HG03159 (cell line): ENCODE measurements around the gene OTUD7B.
"Not testable (repeated sequence)": the region's sequence is repeated elsewhere in the genome, so short reads cannot be mapped to it uniquely, and the experiment has no call there.

Experiments
- ATAC-seq: cut with Tn5 transposase; IDR thresholded peaks from one replicate; pipeline ENCODE4 v1.9.1; 2021; ENCODE audit warnings: mild to moderate bottlenecking, moderate library complexity; ENCODE audit not compliant: unreplicated experiment

The OTUD7B gene

GRCh38 chr1:150010393-150011115 is at the start of gene OTUD7B:
Gene OTUD7B (minus strand): TSS chr1:150010726. CDS start chr1:149977510, 33,216 bp downstream.
- ATAC-seq, result peak; percentile 79

GRCh38 chr1:150060260-150060659 is 49.7 kb upstream of the OTUD7B start:
- ATAC-seq, result no peak

- ATAC-seq, result no peak
These were observed 45.9 kb upstream of the OTUD7B start for GRCh38 chr1:150056407-150056806.

GRCh38 chr1:150055507-150055906 is 45.0 kb upstream of the OTUD7B start:
- not testable (repeated sequence) for ATAC-seq

- no peak for ATAC-seq
These were observed 43.4 kb upstream of the OTUD7B start for GRCh38 chr1:150053926-150054325.

GRCh38 chr1:150051905-150052412 is 41.4 kb upstream of the OTUD7B start:
- not testable (repeated sequence) for ATAC-seq

GRCh38 chr1:150051089-150051373 is 40.5 kb upstream of the OTUD7B start:
- no peak for ATAC-seq

- ATAC-seq, result no peak
These were observed 39.4 kb upstream of the OTUD7B start for GRCh38 chr1:150049926-150050325.

GRCh38 chr1:150034336-150034735 is 23.8 kb upstream of the OTUD7B start:
- no peak for ATAC-seq

GRCh38 chr1:150028322-150028721 is 17.8 kb upstream of the OTUD7B start:
- ATAC-seq, result no peak

GRCh38 chr1:150024156-150024555 is 13.6 kb upstream of the OTUD7B start:
- no peak for ATAC-seq

GRCh38 chr1:150022357-150022756 is 11.8 kb upstream of the OTUD7B start:
- ATAC-seq, result no peak

GRCh38 chr1:150021191-150021694 is 10.7 kb upstream of the OTUD7B start:
- no peak for ATAC-seq

GRCh38 chr1:150020711-150021110 is 10.2 kb upstream of the OTUD7B start:
- ATAC-seq, result no peak

- no peak for ATAC-seq
These were observed 7.6 kb upstream of the OTUD7B start for GRCh38 chr1:150018165-150018564.

- no peak for ATAC-seq
These were observed 6.8 kb upstream of the OTUD7B start for GRCh38 chr1:150017206-150017750.

- ATAC-seq, result no peak
These were observed 5.2 kb upstream of the OTUD7B start for GRCh38 chr1:150015651-150016131.

GRCh38 chr1:150012611-150013010 is 2.1 kb upstream of the OTUD7B start:
- ATAC-seq, result no peak

GRCh38 chr1:150009604-150010392 is 728 bp downstream of the OTUD7B start:
- ATAC-seq, result peak; percentile 18

- ATAC-seq, result no peak
These were observed 1.8 kb downstream of the OTUD7B start for GRCh38 chr1:150008699-150009098.

- ATAC-seq, result no peak
These were observed 3.6 kb downstream of the OTUD7B start for GRCh38 chr1:150006881-150007421.
